Activated T-helper 2 cell treated with anti-CD3 and anti-CD28 coated beads, Interferon-gamma antibody, Interleukin-2, Interleukin-4, amounts not matched to agents 10 μg/mL and 5 μg/mL and 100 μg/mL, durations not matched to agents 14 hours and 24 hours and 36 hours (primary cell): ENCODE measurements around the gene ABHD12B. TPM values are rescaled to one million over a fixed set of nuclear protein-coding genes. Genes with fewer than 3 reads are reported as not detected.
"Not testable (repeated sequence)": the region's sequence is repeated elsewhere in the genome, so short reads cannot be mapped to it uniquely, and the experiment has no call there.

Experiments used
- DNase-seq: peaks from one replicate; pipeline ENCODE4 v3.0.0; 2021; ENCODE audit warnings: low spot score
- H3K27ac Mint-ChIP-seq: one replicate; pipeline ENCODE4 v1.8.0; 2021; ENCODE audit warnings: mixed read lengths
- H3K27me3 Mint-ChIP-seq: one replicate; pipeline ENCODE4 v1.8.0; 2021; ENCODE audit warnings: low read depth, mixed read lengths
- H3K36me3 Mint-ChIP-seq: one replicate; pipeline ENCODE4 v1.8.0; 2021; ENCODE audit warnings: low read depth, mixed read lengths
- H3K4me1 Mint-ChIP-seq: one replicate; pipeline ENCODE4 v1.8.0; 2021; ENCODE audit warnings: low read depth, mixed read lengths
- H3K4me3 Mint-ChIP-seq: one replicate; pipeline ENCODE4 v1.8.0; 2021; ENCODE audit warnings: low read depth, mild to moderate bottlenecking, moderate library complexity, mixed read lengths
- H3K9me3 Mint-ChIP-seq: one replicate; pipeline ENCODE4 v1.8.0; 2021; ENCODE audit warnings: mixed read lengths
- intact Hi-C: fragments of 100-400 bp; cut with micrococcal nuclease; formaldehyde crosslinking; loops from one replicate; pipeline ENCODE4 v1.15.1; 2023
- total RNA-seq: library from RNA; stranded (reverse); gene quantifications from 2 replicates; pipeline ENCODE4 v1.2.3, GENCODE V29; 2022

Gene ABHD12B
- total RNA-seq, 1 donor from 2014 or later, result not detected

DNA sequence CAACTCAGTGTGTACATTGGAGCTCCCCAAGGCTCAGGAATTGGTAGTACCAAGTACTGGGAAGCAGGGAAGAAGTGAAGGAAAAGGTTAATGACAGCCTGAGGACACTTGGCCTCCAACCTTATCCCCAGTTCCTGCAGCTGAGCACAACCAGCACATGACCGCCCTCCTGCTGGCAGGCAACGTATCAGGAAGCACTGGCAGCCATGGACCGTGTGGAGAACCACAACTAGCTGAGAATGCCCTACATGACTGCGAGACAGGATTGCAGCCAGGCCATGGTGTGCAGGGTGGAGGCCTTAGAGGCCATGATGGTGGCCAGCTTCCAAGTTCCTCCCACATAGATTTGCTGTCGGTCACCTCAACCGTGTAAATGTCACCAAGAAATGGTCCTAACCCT lies 45.6 kb downstream of the ABHD12B start:
- peaks cover 12% of the 10 kb centered on the region for H3K27me3 Mint-ChIP-seq
- intact Hi-C loops, result no loop called here
- no peaks in the 10 kb centered on the region for H3K4me1 Mint-ChIP-seq
- H3K36me3 Mint-ChIP-seq, result no peaks in the 10 kb centered on the region
- H3K27ac Mint-ChIP-seq, result no peak overlapping the region
- no peak overlapping the region for H3K4me3 Mint-ChIP-seq
- no peak for DNase-seq
- no peaks in the 10 kb centered on the region for H3K9me3 Mint-ChIP-seq

DNA sequence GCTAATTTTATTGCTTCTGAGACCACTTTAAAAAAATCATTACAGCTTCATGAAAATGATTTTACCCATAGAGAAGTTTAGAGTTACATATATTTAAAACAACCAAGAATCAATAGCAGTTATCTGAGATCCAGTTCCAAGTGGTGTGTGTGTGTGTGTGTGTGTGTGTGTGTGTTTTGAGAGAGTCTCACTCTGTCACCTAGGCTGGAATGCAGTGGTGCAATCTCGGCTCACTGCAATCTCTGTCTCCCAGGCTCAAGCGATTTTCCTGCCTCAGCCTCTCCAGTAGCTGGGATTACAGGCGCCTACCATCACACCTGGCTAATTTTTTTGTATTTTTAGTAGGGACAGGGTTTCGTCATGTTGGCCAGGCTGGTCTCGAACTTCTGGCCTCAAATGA lies 47.7 kb downstream of the ABHD12B start:
- DNase-seq, intact Hi-C loops, H3K4me3 Mint-ChIP-seq, H3K4me1 Mint-ChIP-seq, H3K36me3 Mint-ChIP-seq, H3K9me3 Mint-ChIP-seq, H3K27ac Mint-ChIP-seq: not testable (repeated sequence)
- peaks cover 12% of the 10 kb centered on the region for H3K27me3 Mint-ChIP-seq

DNA sequence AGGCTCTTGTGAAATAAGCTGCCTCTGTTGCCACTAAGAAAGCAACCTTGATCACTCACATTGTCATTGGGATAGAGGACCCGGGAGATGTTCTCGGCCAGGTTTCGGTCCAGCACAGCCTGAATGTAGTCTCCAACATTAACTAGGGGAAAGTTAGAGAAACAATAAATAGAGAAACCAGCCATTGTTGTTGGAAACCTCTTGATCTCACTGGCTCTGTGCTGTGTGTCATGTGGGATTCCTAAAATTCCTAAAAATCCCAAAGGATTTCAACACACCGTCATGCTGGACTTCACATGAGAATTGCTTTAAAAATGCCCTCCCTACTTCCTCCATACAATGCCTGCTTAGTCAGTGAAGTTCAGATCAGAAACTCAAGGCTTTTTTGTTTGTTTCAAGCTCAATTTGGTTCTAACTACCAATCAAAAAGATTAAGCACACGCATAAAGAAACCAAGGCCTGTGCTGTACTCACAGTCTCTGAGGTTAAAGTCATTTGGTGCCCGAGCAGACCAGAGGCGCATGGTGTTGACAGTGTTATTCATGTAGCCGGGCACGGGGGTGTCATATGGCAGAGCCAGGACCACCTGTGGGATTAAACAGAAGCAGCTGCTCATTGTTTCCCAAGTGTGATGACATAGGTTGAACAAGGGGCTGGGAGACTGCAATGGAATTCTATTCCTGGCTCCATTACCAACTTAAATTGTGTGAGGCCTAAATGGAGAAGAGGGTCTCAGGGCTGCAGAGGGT lies 48.8 kb downstream of the ABHD12B start:
- DNase-seq, result no peak
- H3K36me3 Mint-ChIP-seq, result no peaks in the 10 kb centered on the region
- peaks cover 8% of the 10 kb centered on the region for H3K27me3 Mint-ChIP-seq
- no peak overlapping the region for H3K4me3 Mint-ChIP-seq
- no peaks in the 10 kb centered on the region for H3K9me3 Mint-ChIP-seq
- H3K4me1 Mint-ChIP-seq, result no peaks in the 10 kb centered on the region
- intact Hi-C loops, result no loop called here
- H3K27ac Mint-ChIP-seq, result no peak overlapping the region

DNA sequence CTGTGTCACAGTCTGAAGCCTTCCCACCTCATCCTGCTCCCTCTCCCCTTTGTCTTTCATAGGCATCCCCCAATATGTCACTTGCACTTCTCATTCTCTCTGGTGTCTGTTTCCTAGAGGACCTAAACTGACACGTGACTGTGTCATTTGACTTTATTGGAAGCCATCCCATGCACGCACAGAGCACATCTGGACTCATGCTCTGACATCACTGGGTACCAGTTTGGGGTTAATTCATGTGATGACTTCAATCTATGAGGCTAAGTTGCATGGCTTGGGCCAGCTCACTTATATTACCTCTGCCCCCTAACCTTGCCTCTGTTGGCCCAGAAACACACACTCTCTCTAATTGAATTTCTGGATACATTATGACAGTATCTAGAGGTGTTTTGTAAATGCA lies 51.0 kb downstream of the ABHD12B start:
- no peak for DNase-seq
- Mint-ChIP-seq H3K4me3 (no peak overlapping the region), H3K4me1 (no peaks in the 10 kb centered on the region), H3K27me3 (peaks cover 5% of the 10 kb centered on the region), H3K9me3 (no peaks in the 10 kb centered on the region), H3K27ac (no peak overlapping the region), H3K36me3 (no peaks in the 10 kb centered on the region)
- intact Hi-C loops, result no loop called here

DNA sequence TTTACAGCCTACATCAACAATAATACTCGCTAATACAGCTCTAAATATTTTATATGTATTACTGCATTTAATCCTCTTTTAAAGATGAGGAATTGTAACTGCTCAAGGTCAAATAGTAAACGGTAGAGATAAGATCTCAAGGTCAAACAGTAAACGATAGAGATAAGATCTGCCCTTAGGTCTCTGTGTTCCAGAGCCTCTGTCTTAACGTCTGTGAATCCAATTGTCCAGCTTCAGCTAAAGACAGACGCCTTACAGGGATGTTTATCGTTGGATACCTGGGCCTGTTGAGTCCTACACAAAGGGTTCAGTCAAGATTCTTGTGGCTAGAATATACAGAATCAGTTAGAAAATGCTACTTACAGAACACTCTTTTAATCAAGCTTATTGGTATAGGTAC lies 52.4 kb downstream of the ABHD12B start:
- Mint-ChIP-seq H3K4me3 (no peak overlapping the region), H3K27me3 (peaks cover 2% of the 10 kb centered on the region), H3K36me3 (no peaks in the 10 kb centered on the region), H3K9me3 (no peaks in the 10 kb centered on the region), H3K27ac (no peak overlapping the region), H3K4me1 (no peaks in the 10 kb centered on the region)
- intact Hi-C loops, result no loop called here
- no peak for DNase-seq

DNA sequence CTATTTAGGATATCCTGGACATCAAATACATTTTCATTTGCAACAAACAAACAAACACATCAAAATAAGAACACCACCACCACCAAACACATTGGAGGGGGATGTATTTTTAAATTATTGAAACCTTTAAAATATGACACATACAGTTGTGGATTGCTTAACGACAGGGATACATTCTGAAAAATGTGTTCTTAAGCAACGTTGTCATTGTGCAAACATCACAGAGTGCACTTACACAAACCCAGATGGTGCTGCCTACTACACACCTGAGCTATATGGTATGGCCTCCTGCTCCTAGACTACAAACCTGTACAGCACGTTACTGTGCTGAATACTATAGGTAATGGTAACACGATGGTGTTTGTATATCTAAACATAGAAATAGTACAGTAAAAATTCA lies 53.0 kb downstream of the ABHD12B start:
- no peak overlapping the region for H3K4me3 Mint-ChIP-seq
- no peak for DNase-seq
- no peaks in the 10 kb centered on the region for H3K36me3 Mint-ChIP-seq
- intact Hi-C loops, result no loop called here
- no peak overlapping the region for H3K27ac Mint-ChIP-seq
- H3K9me3 Mint-ChIP-seq, result no peaks in the 10 kb centered on the region
- H3K27me3 Mint-ChIP-seq, result peaks cover 3% of the 10 kb centered on the region
- peaks cover 1% of the 10 kb centered on the region for H3K4me1 Mint-ChIP-seq

DNA sequence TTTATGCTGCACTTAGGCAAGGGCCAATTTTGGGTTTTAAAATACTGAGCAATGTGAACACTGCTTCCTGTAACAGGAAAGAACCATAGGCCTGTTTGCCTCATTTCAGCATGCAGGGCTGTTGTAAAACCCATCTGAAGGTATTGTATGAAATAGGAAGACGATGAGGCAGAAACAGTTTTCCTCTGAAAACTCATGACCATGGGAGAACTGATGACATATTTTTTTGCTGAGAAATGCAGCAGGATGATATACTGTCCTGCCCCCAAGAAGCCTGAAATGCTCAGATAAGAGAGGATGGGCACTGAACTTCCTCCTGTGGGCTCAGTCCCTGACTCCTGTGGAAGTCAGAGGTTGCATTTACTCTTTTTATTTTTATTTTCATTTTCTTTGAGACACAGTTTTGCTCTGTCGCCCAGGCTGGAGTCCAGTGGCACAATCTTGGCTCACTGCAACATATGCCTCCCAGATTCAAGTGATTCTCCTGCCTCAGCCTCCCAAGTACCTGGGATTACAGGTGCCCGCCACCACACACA lies 55.1 kb downstream of the ABHD12B start:
- Mint-ChIP-seq H3K4me1 (peaks cover 1% of the 10 kb centered on the region), H3K27me3 (peaks cover 9% of the 10 kb centered on the region), H3K27ac (no peak overlapping the region), H3K4me3 (no peak overlapping the region), H3K36me3 (no peaks in the 10 kb centered on the region), H3K9me3 (no peaks in the 10 kb centered on the region)
- no peak for DNase-seq
- intact Hi-C loops, result no loop called here

DNA sequence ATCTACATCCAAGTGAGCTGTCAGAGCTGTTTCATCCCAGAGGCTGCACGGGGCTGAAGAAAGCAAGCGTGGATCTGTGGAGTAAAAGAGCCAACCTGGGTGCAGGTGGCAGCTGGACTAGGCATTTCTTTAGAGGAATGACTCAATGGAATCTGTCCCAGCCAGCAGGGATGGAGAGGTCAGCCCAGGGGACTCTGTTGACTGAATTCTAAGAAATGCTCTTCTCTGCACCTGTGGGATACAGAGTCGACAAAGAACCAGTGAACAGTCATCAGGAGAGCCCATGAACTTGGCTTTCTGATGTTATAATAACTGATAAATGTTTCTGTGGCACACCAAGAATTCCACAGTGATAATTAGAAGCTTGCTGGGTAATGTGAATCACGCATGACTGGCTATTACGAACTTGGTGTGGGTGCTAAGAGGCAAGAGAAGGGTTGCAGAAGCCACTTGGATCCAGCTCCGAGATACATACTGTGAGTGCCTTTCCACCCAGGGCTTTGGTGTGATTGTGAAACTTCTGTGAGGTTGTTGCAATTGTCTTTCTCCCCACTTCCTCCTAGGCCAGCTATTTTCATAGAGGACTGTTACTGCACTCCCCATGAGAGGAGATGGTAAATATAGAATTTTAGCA lies 56.3 kb downstream of the ABHD12B start:
- intact Hi-C loops, result no loop called here
- Mint-ChIP-seq H3K9me3 (no peaks in the 10 kb centered on the region), H3K27me3 (peaks cover 9% of the 10 kb centered on the region), H3K4me1 (peaks cover 1% of the 10 kb centered on the region), H3K36me3 (no peaks in the 10 kb centered on the region), H3K27ac (no peak overlapping the region), H3K4me3 (no peak overlapping the region)
- no peak for DNase-seq

DNA sequence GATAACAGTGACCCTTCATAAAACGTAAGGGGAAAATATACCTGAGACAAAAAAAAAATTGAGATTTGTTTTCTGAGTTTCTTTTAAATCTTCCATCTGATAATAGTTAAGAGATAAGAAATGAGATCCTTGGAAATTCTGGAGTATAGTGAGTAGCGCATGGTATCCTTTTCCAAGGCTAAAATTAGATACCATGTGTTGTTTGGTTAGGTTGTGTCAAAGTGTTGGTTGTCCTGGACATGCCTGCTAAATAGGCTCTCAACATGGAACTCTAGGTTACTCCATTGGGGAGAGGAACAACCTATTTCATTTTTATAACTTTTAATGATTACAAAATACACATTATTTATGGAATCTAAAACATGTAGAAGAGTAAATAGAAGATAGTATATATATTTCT lies 57.7 kb downstream of the ABHD12B start:
- intact Hi-C loops, result no loop called here
- Mint-ChIP-seq H3K9me3 (no peaks in the 10 kb centered on the region), H3K27me3 (peaks cover 9% of the 10 kb centered on the region), H3K27ac (no peak overlapping the region), H3K4me1 (peaks cover 1% of the 10 kb centered on the region), H3K36me3 (no peaks in the 10 kb centered on the region), H3K4me3 (no peak overlapping the region)
- DNase-seq, result no peak

DNA sequence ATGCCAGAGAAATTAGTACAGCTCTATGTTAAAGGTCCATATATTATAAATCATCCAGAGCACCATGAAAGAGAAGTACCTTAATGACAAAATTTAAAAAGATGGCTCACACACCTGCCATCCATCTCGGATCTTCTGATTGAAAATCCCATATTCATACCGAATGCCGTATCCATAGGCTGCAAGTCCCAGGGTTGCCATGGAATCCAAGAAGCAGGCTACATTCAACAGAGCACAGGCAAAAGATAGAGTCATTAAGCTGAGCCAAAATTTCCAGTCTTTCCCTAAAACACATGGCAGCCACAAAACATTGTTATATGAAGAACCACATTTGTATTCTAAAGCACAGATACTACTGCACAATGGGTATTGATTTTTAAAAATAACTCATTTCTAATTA lies 59.7 kb downstream of the ABHD12B start:
- DNase-seq, result no peak
- Mint-ChIP-seq H3K27me3 (peaks cover 13% of the 10 kb centered on the region), H3K27ac (no peak overlapping the region), H3K4me1 (peaks cover 1% of the 10 kb centered on the region), H3K4me3 (no peak overlapping the region), H3K36me3 (no peaks in the 10 kb centered on the region), H3K9me3 (no peaks in the 10 kb centered on the region)
- intact Hi-C loops, result no loop called here

DNA sequence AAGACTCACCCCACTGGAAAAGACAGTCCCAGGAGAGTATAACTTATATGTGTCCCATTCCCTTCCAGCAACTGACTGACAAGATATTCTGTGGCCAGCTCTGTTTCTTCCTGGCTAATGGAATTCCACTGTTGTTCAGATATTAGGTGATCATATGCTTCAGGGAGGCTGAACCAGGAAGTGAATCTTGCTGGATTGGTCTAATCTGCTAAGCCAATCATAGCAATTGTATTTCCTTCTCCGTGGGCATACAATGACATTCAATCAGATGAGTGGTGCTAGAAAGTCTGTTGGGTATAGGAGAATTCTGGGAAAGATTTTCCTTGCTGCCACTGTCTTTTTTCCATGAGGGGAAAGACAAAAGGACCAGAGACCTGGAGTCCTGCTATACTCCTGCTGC lies 60.3 kb downstream of the ABHD12B start:
- H3K27me3 Mint-ChIP-seq, result peaks cover 13% of the 10 kb centered on the region
- no peak overlapping the region for H3K4me3 Mint-ChIP-seq
- H3K4me1 Mint-ChIP-seq, result peaks cover 1% of the 10 kb centered on the region
- intact Hi-C loops, result no loop called here
- DNase-seq, result no peak
- no peak overlapping the region for H3K27ac Mint-ChIP-seq
- H3K9me3 Mint-ChIP-seq, result no peaks in the 10 kb centered on the region
- H3K36me3 Mint-ChIP-seq, result no peaks in the 10 kb centered on the region

DNA sequence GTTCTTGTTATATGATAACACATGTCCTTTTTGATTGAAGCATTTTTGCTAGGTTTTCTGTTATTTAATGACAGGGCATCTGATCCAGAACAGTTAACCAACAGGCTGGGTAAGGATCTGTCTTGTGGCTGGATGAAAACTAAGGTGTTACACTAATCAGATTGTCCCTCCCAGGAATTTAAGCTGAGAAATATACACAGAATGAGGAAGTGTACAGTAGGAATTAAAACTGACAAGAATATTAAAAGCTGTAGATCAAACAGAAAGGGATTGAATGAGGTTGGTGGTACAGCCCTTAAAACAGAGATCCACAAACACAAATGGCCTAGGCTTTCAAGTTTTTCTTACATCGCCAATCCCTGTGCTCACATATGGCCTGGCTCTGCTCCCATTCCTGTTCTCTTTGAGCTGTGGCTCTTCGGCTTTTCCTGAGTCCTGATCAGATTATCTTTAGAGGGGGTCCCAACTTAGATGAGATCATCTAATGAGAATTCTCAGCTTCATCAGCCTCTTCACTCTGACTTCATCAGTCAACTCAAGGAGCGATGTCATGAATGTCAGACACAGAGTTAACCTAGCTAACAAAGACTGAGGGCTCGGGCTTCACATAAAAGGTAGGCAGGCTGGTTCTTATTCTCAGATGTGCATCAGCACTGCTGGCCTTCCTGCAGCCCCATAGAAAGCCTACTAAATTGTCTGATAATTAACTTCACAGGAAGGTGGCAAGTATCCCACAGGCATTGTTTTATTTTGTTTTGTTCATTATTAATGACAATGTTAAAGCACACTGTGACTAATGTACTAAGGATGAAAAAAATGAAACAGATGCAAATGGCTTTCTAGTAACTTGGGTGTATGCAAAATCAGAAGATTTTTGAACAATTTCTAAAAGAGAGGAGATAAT lies 61.0 kb downstream of the ABHD12B start:
- Mint-ChIP-seq H3K4me3 (no peak overlapping the region), H3K9me3 (no peaks in the 10 kb centered on the region), H3K27ac (no peak overlapping the region), H3K36me3 (no peaks in the 10 kb centered on the region), H3K27me3 (peaks cover 13% of the 10 kb centered on the region), H3K4me1 (peaks cover 1% of the 10 kb centered on the region)
- no peak for DNase-seq
- intact Hi-C loops, result no loop called here
